ENCODE measurements around the gene TSHZ2.
"Not testable (repeated sequence)": the region's sequence is repeated elsewhere in the genome, so short reads cannot be mapped to it uniquely, and the experiment has no call there.

TSHZ2 gene

GRCh38 chr20:53017206-53017605, 45.0 kb downstream of the TSHZ2 start:
- CTCF ChIA-PET = no interaction called here
- DNase-seq (ENCODE audit: extremely low spot score) = no peak
- no peak for TF ChIP-seq CTCF (IDR thresholded peaks at IDR 0.05; ENCODE audit: control extremely low read depth, extremely low read depth, low read depth, missing control alignments)
- POLR2A ChIA-PET = no interaction called here

- ChIA-PET CTCF (no interaction called here), POLR2A (interaction anchor here (0.7 kb wide), 1 partner anchor 34 kb away, joined by 3 read pairs; no protein-coding TSS in a partner anchor)
- TF ChIP-seq CTCF (IDR thresholded peaks at IDR 0.05; ENCODE audit: control extremely low read depth, extremely low read depth, low read depth, missing control alignments) = no peak
- no peak for DNase-seq (ENCODE audit: extremely low spot score)
These were observed 47.3 kb downstream of the TSHZ2 start for GRCh38 chr20:53019464-53019863.

GRCh38 chr20:53020376-53020775, 48.2 kb downstream of the TSHZ2 start:
- ChIA-PET CTCF (no interaction called here), POLR2A (no interaction called here)
- no peak for TF ChIP-seq CTCF (IDR thresholded peaks at IDR 0.05; ENCODE audit: control extremely low read depth, extremely low read depth, low read depth, missing control alignments)
- no peak for DNase-seq (ENCODE audit: extremely low spot score)

GRCh38 chr20:53020834-53021233, 48.7 kb downstream of the TSHZ2 start:
- DNase-seq (ENCODE audit: extremely low spot score) = no peak
- CTCF ChIA-PET = no interaction called here
- POLR2A ChIA-PET = no interaction called here
- no peak for TF ChIP-seq CTCF (IDR thresholded peaks at IDR 0.05; ENCODE audit: control extremely low read depth, extremely low read depth, low read depth, missing control alignments)

GRCh38 chr20:53021934-53022333, 49.8 kb downstream of the TSHZ2 start:
- DNase-seq (ENCODE audit: extremely low spot score) = no peak
- TF ChIP-seq CTCF (IDR thresholded peaks at IDR 0.05; ENCODE audit: control extremely low read depth, extremely low read depth, low read depth, missing control alignments) = no peak
- POLR2A ChIA-PET = no interaction called here
- CTCF ChIA-PET = no interaction called here

GRCh38 chr20:53023732-53024520, 51.8 kb downstream of the TSHZ2 start:
- CTCF ChIA-PET = interaction anchor here (0.9 kb wide), 1 partner anchor 10 kb away, joined by 3 read pairs; no protein-coding TSS in a partner anchor
- no peak for TF ChIP-seq CTCF (IDR thresholded peaks at IDR 0.05; ENCODE audit: control extremely low read depth, extremely low read depth, low read depth, missing control alignments)
- POLR2A ChIA-PET = no interaction called here
- no peak for DNase-seq (ENCODE audit: extremely low spot score)

- CTCF ChIA-PET = interaction anchor here (0.9 kb wide), 1 partner anchor 10 kb away, joined by 3 read pairs; no protein-coding TSS in a partner anchor
- POLR2A ChIA-PET; DNase-seq (ENCODE audit: extremely low spot score): not testable (repeated sequence)
These were observed 52.5 kb downstream of the TSHZ2 start for GRCh38 chr20:53024653-53025052.
